GM11168 (cell line): Measurements from ENCODE around the gene TUBG1.
"Not testable (repeated sequence)": the region's sequence is repeated elsewhere in the genome, so short reads cannot be mapped to it uniquely, and the experiment has no call there.

ENCODE experiments used
- in situ Hi-C: fragments of 300-500 bp; cut with MboI; formaldehyde crosslinking; loops from one replicate; pipeline ENCODE4 v1.12.0; 2022; ENCODE audit warnings: low sequenced_read_pairs; ENCODE audit not compliant: unreplicated experiment

The TUBG1 gene

DNA sequence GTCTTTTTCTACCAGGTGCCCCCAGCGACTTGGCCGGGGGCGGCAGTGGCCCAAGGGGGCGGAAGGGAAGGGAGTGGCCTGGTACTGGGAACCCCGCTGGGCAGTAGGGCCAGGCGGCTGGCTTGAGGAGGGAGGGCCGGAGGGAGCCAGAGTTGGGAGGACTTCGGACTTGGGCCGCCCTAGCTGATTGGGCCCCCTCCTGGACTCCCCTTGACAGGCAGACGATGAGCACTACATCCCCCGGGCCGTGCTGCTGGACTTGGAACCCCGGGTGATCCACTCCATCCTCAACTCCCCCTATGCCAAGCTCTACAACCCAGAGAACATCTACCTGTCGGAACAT is 50.4 kb downstream of the TUBG1 start:
- in situ Hi-C loops: not testable (repeated sequence)

DNA sequence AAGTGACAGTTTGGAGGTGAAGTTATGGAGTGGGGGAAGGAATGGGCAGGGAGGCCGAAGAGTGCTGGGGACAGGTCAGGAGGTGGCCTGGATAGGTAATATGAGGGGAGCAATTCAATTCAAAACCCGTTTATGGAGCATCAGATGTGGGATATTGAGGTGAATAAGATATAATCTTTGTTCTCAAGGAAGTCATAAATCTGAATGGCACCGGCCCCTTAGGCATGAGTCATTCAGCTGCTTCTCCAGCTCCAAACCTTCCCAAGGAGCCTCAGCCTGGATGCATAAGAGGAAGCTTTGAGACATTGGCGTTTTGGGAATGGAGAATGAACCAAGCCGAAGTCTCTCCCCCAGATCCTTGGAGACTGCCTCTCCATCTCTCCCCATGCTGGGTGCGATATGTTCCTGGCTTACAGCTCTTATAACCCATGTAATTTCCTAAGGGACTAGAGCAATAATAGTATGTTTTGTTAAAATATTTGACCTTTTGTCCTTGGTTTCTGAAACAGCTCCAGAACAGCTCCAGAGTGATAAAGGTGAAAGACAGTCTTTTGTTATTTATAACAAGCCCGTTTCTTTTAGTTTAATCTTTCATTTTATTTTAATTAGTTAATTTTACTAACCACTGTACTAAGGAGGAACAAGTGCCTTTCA is 51.3 kb downstream of the TUBG1 start:
- in situ Hi-C loops: no loop called here
